K562 (cell line): ENCODE data around the gene MVK. TPM values are rescaled to one million over a fixed set of nuclear protein-coding genes. Genes with fewer than 3 reads are reported as not detected.

Source experiments
- ATAC-seq: fragments of 200-7000 bp; cut with Tn5 transposase; 3 replicates; pipeline ENCODE4 v1.9.1; 2020; ENCODE audit warnings: moderate library complexity
- BruUV-seq: library from RNA; stranded (reverse); fragments of 400-500 nt; replicated peaks from 2 replicates; lab custom pipeline; 2021; lab: Mats Ljungman, UMichigan
- CTCF ChIA-PET: fragments of 300-600 bp; formaldehyde crosslinking; extraction: SDS; loops from one replicate; lab custom pipeline; 2021; ENCODE audit warnings: low intra/inter-chr PET ratio; lab: Yijun Ruan, JAX
- POLR2A ChIA-PET: fragments of 300-600, 350-650 bp; sonication (Branson Sonifier 250); formaldehyde crosslinking; extraction: SDS; loops from one replicate; lab custom pipeline; 2021; ENCODE audit warnings: antibody characterized with exemption, inconsistent platforms; lab: Yijun Ruan, JAX
- DNase-seq, 4 experiments: peaks; one replicate each; pipeline versions ENCODE4 v3.0.0 to v3.0.0-alpha.2; 2011 to 2018; ENCODE audit warnings: low spot score in 3 of 4, mixed read lengths in 3 of 4; ENCODE audit errors: extremely low read depth in 1 of 4
- FAIRE-seq: peaks from 2 replicates; lab custom pipeline; 2011; peaks lifted over from hg19 to GRCh38; lab: Jason Lieb, UNC
- H2AFZ ChIP-seq: 2 replicates; pipeline ENCODE4 v1.6.0; 2011; ENCODE audit warnings: low read depth, low read length, control low read depth, inconsistent platforms
- H3K27ac ChIP-seq: fragments of 200-600 bp; 3 replicates; pipeline ENCODE4 v1.8.0; 2011; ENCODE audit warnings: low read depth, mild to moderate bottlenecking, control low read depth, inconsistent platforms, low read length, moderate library complexity, mixed read lengths; ENCODE audit errors: extremely low read depth
- H3K27me3 ChIP-seq, 2 experiments: fragments of 300-600 bp in 1 of 2; 2 replicates in 1 of 2; 3 replicates in 1 of 2; pipeline versions ENCODE4 v1.6.0 to v1.8.0; 2011; ENCODE audit warnings: inconsistent platforms in 2 of 2, low read length in 2 of 2, mild to moderate bottlenecking in 1 of 2, mixed read lengths in 1 of 2, moderate library complexity in 1 of 2; ENCODE audit not compliant: control insufficient read depth in 2 of 2, insufficient read depth in 2 of 2
- H3K36me3 ChIP-seq: fragments of 300-600 bp; 3 replicates; pipeline ENCODE4 v1.8.0; 2011; ENCODE audit warnings: mild to moderate bottlenecking, low read length, inconsistent platforms; ENCODE audit not compliant: control insufficient read depth, insufficient read depth
- H3K4me1 ChIP-seq, 2 experiments: fragments of 200-600 bp in 1 of 2; replicated peaks in 1 of 2; 2 replicates in 1 of 2; 3 replicates in 1 of 2; pipeline versions ENCODE4 v1.5.1 to v1.8.0; 2011; ENCODE audit warnings: inconsistent platforms in 2 of 2, low read length in 2 of 2, mild to moderate bottlenecking in 1 of 2, mixed read lengths in 1 of 2, moderate library complexity in 1 of 2; ENCODE audit not compliant: control insufficient read depth in 2 of 2, insufficient read depth in 2 of 2
- H3K4me2 ChIP-seq: 2 replicates; pipeline ENCODE4 v1.6.1; 2011; ENCODE audit warnings: low read length, control low read depth, inconsistent platforms, mixed read lengths; ENCODE audit not compliant: insufficient read depth
- H3K4me3 ChIP-seq: fragments of 200-600 bp; sonication (generic), shearing (Covaris generic); 2 replicates; pipeline ENCODE4 v1.5.1; 2016; ENCODE audit warnings: control low read depth, inconsistent platforms
- H3K79me2 ChIP-seq: fragments of 200-600 bp; 3 replicates; pipeline ENCODE4 v1.8.0; 2011; ENCODE audit warnings: low read length, inconsistent platforms; ENCODE audit not compliant: control insufficient read depth, insufficient read depth
- H3K9ac ChIP-seq, 2 experiments: 2 replicates each; pipeline versions ENCODE4 v1.6.0 to v1.6.1; 2011; ENCODE audit warnings: low read depth in 2 of 2, low read length in 2 of 2, control low read depth in 1 of 2, inconsistent platforms in 1 of 2, mild to moderate bottlenecking in 1 of 2, mixed read lengths in 1 of 2; ENCODE audit not compliant: insufficient read depth in 1 of 2
- H3K9me1 ChIP-seq: one replicate; pipeline ENCODE4 v1.6.0; 2011; ENCODE audit warnings: inconsistent platforms, mild to moderate bottlenecking, low read length, moderate library complexity; ENCODE audit not compliant: control insufficient read depth, insufficient read depth
- H3K9me3 ChIP-seq: replicated peaks from 2 replicates; pipeline ENCODE4 v1.5.1; 2011; ENCODE audit warnings: low read depth, low read length, inconsistent platforms; ENCODE audit not compliant: control insufficient read depth, insufficient read depth
- H4K20me1 ChIP-seq: replicated peaks from 2 replicates; pipeline ENCODE4 v1.6.1; 2011; ENCODE audit warnings: low read length, inconsistent platforms, mixed read lengths; ENCODE audit not compliant: control insufficient read depth, insufficient read depth
- ATF1 ChIP-seq, 2 experiments: fragments of 450-650 bp in 1 of 2; IDR thresholded peaks; 2 replicates each; pipeline ENCODE4 v1.6.1; 2016; ENCODE audit warnings: missing compliant biosample characterization in 1 of 2, missing genetic modification characterization in 1 of 2
- E4F1 ChIP-seq: fragments of 250-450 bp; sonication (Bioruptor Pico); IDR thresholded peaks from 2 replicates; pipeline ENCODE4 v1.5.0; 2021; ENCODE audit warnings: mild to moderate bottlenecking, borderline replicate concordance
- EGR1 ChIP-seq: fragments of 450-650 bp; conservative IDR thresholded peaks from 2 replicates; pipeline ENCODE4 v1.6.1; 2017; ENCODE audit warnings: mild to moderate bottlenecking
- FIP1L1 ChIP-seq: fragments of 200-400 bp; formaldehyde crosslinking; IDR thresholded peaks from 2 replicates; pipeline ENCODE4 v1.6.1; 2018; ENCODE audit warnings: mild to moderate bottlenecking, low read depth, low read length; ENCODE audit not compliant: poor library complexity, severe bottlenecking
- HDAC3 ChIP-seq: fragments of 450-650 bp; IDR thresholded peaks from 2 replicates; pipeline ENCODE4 v1.6.1; 2018; ENCODE audit warnings: borderline replicate concordance, mild to moderate bottlenecking, moderate library complexity; ENCODE audit not compliant: partially characterized antibody
- MXI1 ChIP-seq: IDR thresholded peaks from 2 replicates; pipeline ENCODE4 v1.6.1; 2011; ENCODE audit warnings: low read depth, mild to moderate bottlenecking, improper control_type of control experiment, low read length
- NR1H2 ChIP-seq: sonication (generic); formaldehyde crosslinking; IDR thresholded peaks from 2 replicates; pipeline ENCODE4 v1.4.0; 2020; ENCODE audit warnings: mild to moderate bottlenecking, missing genetic modification reagents
- RBM25 ChIP-seq: fragments of 200-400 bp; formaldehyde crosslinking; IDR thresholded peaks from 2 replicates; pipeline ENCODE4 v1.6.1; 2018; ENCODE audit warnings: low read length, low read depth, moderate library complexity; ENCODE audit not compliant: severe bottlenecking
- SRSF3 ChIP-seq: fragments of 200-400 bp; formaldehyde crosslinking; IDR thresholded peaks from 2 replicates; pipeline ENCODE4 v1.6.1; 2016; ENCODE audit warnings: mild to moderate bottlenecking, low read length, moderate library complexity; ENCODE audit not compliant: insufficient read depth
- ZNF282 ChIP-seq: sonication (generic); formaldehyde crosslinking; IDR thresholded peaks from 2 replicates; pipeline ENCODE4 v1.8.1; 2023; ENCODE audit warnings: missing genetic modification reagents
- ZNF57 ChIP-seq: fragments of 450-650 bp; formaldehyde crosslinking; IDR thresholded peaks from 2 replicates; pipeline ENCODE4 v1.4.0; 2020; ENCODE audit warnings: mild to moderate bottlenecking, moderate library complexity
- ZNF699 ChIP-seq: fragments of 250-450 bp; sonication (Bioruptor Pico); IDR thresholded peaks from 2 replicates; pipeline ENCODE4 v1.8.0; 2021; ENCODE audit warnings: mild to moderate bottlenecking, moderate library complexity; ENCODE audit not compliant: insufficient replicate concordance
- WGBS: fragments of 100-300 bp; shearing (Covaris generic); methylation state at CpG from one replicate; pipeline ENCODE4 v1.1.6; 2016; ENCODE audit warnings: low coverage, mixed read lengths; ENCODE audit not compliant: insufficient coverage; ENCODE audit errors: missing lambda C conversion rate; 5-methylcytosine and 5-hydroxymethylcytosine counted together
- in situ Hi-C: fragments of 300-500 bp; cut with MboI; formaldehyde crosslinking; loops from 4 replicates; pipeline ENCODE4 v1.15.0; 2018; ENCODE audit warnings: inconsistent platforms, mixed read lengths
- intact Hi-C: fragments of 100-400 bp; cut with micrococcal nuclease; formaldehyde crosslinking; loops from 2 replicates; pipeline ENCODE4 v1.14.2; 2022
- polyA plus RNA-seq, 8 experiments: library from polyadenylated mRNA; depleted of rRNA in 4 of 8; stranded (reverse) in 5 of 8; unstranded in 3 of 8; fragments of >200 nt; fragmentation: Nextera tagmentation in 2 of 8; fragmentation: Illumina TruSeq in 1 of 8; extraction: Ambion mirVana in 2 of 8; extraction: Trizol in 1 of 8; gene quantifications; 2 replicates each; pipeline versions ENCODE4 v1.2.1 to v1.2.3, GENCODE V29; 2011 to 2014; ENCODE audit warnings: inconsistent platforms in 1 of 8, missing spikeins in 1 of 8
- total RNA-seq, 7 experiments: library from RNA; depleted of rRNA in 6 of 7; stranded (reverse); fragments of >200 nt in 6 of 7; fragmentation: Illumina TruSeq in 2 of 7; extraction: Trizol in 2 of 7; gene quantifications; 2 replicates each; pipeline versions ENCODE4 v1.2.1 to v1.2.3, GENCODE V29; 2011 to 2021; ENCODE audit warnings: low replicate concordance in 1 of 7
- TF ChIP-seq, protein P1 (sequence below): sonication (generic); formaldehyde crosslinking; IDR thresholded peaks from 2 replicates; pipeline ENCODE4 v1.8.0; 2022; ENCODE audit warnings: mild to moderate bottlenecking, missing genetic modification reagents, borderline replicate concordance
- TF ChIP-seq, protein P2 (sequence below): fragments of 200-400 bp; formaldehyde crosslinking; IDR thresholded peaks from 2 replicates; pipeline ENCODE4 v1.6.1; 2017; ENCODE audit warnings: mild to moderate bottlenecking, low read depth, low read length, moderate library complexity

The MVK gene
- total and polyA plus RNA-seq, 9 of the 15 experiments (the other 6 are each of a cell fraction or from before 2014, with no cell fraction given), result 0.41 to 33.6 (median 18.8) TPM

GRCh38 chr12:109580684-109581333 is 7.2 kb downstream of the MVK start:
- H3K27me3 ChIP-seq, result no peaks in the 10 kb centered on the region
- H3K27ac ChIP-seq, result no peak overlapping the region
- BruUV-seq, result no TSS peak
- H3K79me2 ChIP-seq, result no peaks in the 10 kb centered on the region
- peaks cover 2% of the 10 kb centered on the region for H3K9me1 ChIP-seq
- no peaks in the 10 kb centered on the region for H3K9me3 ChIP-seq
- H3K4me3 ChIP-seq, result no peak overlapping the region
- 94% methylated on average over 10 of the region's 13 CpGs for WGBS
- in situ Hi-C loops, result no loop called here
- H3K36me3 ChIP-seq, result peaks cover 79% of the 10 kb centered on the region
- H2AFZ ChIP-seq, result no peak overlapping the region
- no peaks in the 10 kb centered on the region; the same call in 1 of the 2 replicates for H4K20me1 ChIP-seq
- H3K4me2 ChIP-seq, result no peak overlapping the region
- POLR2A ChIA-PET, result interaction anchor here (0.6 to 1.1 kb wide), 4 partner anchors 11 to 367 kb away, joined by 3 read pairs; no protein-coding TSS in a partner anchor
- H3K4me1 ChIP-seq, result peaks cover 0 to 3% of the 10 kb centered on the region in 2 experiments; a peak in 1 of 5 replicates
- ATAC-seq (no peak), DNase-seq (no peak), FAIRE-seq (no peak)
- intact Hi-C loops, result no loop called here
- CTCF ChIA-PET, result no interaction called here
- H3K9ac ChIP-seq, result peak overlapping the region in 1 of 2 experiments; percentile 23; a peak in 1 of 4 replicates
- TF ChIP-seq ZNF282 (CRISPR knock-in tag) (no peak), SRSF3 (no peak), EGR1 (no peak), FIP1L1 (no peak), ZNF57 (no peak), HDAC3 (no peak), RBM25 (no peak), NR1H2 (CRISPR knock-in tag) (no peak), E4F1 (no peak), ZNF699 (CRISPR knock-in tag) (no peak), ATF1 (CRISPR knock-in tag; IDR thresholded peaks at IDR 0.05) (no peak), ATF1 (tag; IDR thresholded peaks at IDR 0.05) (no peak), MXI1 (no peak)
- TF ChIP-seq, protein P1, sequence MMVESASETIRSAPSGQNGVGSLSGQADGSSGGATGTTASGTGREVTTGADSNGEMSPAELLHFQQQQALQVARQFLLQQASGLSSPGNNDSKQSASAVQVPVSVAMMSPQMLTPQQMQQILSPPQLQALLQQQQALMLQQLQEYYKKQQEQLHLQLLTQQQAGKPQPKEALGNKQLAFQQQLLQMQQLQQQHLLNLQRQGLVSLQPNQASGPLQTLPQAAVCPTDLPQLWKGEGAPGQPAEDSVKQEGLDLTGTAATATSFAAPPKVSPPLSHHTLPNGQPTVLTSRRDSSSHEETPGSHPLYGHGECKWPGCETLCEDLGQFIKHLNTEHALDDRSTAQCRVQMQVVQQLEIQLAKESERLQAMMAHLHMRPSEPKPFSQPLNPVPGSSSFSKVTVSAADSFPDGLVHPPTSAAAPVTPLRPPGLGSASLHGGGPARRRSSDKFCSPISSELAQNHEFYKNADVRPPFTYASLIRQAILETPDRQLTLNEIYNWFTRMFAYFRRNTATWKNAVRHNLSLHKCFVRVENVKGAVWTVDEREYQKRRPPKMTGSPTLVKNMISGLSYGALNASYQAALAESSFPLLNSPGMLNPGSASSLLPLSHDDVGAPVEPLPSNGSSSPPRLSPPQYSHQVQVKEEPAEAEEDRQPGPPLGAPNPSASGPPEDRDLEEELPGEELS, result no peak
- TF ChIP-seq, protein P2, sequence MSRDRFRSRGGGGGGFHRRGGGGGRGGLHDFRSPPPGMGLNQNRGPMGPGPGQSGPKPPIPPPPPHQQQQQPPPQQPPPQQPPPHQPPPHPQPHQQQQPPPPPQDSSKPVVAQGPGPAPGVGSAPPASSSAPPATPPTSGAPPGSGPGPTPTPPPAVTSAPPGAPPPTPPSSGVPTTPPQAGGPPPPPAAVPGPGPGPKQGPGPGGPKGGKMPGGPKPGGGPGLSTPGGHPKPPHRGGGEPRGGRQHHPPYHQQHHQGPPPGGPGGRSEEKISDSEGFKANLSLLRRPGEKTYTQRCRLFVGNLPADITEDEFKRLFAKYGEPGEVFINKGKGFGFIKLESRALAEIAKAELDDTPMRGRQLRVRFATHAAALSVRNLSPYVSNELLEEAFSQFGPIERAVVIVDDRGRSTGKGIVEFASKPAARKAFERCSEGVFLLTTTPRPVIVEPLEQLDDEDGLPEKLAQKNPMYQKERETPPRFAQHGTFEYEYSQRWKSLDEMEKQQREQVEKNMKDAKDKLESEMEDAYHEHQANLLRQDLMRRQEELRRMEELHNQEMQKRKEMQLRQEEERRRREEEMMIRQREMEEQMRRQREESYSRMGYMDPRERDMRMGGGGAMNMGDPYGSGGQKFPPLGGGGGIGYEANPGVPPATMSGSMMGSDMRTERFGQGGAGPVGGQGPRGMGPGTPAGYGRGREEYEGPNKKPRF, result no peak
